GM12874 (cell line): Measurements from ENCODE around the gene SPATS2L.

Experiments
- TF ChIP-seq, protein P1 (sequence below): IDR thresholded peaks from 2 replicates; pipeline ENCODE4 v1.5.1; 2011; ENCODE audit warnings: low read depth, mild to moderate bottlenecking, control low read depth, low read length, moderate library complexity; ENCODE audit not compliant: insufficient read depth

SPATS2L gene

DNA sequence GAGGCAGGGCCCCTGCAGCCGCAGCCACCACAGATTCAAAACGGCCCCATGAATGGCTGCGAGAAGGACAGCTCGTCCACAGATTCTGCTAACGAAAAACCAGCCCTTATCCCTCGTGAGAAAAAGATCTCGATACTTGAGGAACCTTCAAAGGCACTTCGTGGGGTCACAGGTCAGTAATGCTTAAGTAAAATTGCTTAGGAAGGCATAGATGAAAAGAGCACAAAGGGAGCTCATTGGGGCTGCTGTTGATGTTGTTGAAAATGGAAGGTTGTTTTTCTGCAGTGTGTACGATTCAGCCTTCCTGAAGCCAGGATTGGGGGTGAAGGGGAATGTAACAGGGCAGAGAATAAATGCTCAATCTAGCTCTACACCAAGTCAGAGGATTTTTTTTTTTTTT, 112.8 kb downstream of the SPATS2L start:
- TF ChIP-seq, protein P1, sequence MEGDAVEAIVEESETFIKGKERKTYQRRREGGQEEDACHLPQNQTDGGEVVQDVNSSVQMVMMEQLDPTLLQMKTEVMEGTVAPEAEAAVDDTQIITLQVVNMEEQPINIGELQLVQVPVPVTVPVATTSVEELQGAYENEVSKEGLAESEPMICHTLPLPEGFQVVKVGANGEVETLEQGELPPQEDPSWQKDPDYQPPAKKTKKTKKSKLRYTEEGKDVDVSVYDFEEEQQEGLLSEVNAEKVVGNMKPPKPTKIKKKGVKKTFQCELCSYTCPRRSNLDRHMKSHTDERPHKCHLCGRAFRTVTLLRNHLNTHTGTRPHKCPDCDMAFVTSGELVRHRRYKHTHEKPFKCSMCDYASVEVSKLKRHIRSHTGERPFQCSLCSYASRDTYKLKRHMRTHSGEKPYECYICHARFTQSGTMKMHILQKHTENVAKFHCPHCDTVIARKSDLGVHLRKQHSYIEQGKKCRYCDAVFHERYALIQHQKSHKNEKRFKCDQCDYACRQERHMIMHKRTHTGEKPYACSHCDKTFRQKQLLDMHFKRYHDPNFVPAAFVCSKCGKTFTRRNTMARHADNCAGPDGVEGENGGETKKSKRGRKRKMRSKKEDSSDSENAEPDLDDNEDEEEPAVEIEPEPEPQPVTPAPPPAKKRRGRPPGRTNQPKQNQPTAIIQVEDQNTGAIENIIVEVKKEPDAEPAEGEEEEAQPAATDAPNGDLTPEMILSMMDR, result no peak

DNA sequence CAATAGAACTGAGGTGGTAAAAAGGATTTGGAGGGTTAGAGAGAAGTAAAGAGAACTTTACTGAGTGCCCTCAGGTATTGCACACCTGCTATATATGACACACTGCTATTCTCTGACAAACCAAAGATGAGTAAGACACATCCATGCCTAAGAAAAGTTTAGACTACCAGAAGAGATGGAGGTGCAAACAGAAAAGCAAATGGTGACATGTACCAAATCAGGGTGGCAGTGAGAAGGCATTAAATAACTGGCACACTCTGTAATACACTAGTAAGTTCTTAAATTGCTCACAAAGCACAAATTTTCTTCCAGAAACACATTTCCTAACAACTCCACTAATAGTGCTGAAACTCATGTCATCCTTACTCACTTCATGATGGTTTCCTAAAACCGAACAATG, 114.8 kb downstream of the SPATS2L start:
- TF ChIP-seq, protein P1, result no peak

DNA sequence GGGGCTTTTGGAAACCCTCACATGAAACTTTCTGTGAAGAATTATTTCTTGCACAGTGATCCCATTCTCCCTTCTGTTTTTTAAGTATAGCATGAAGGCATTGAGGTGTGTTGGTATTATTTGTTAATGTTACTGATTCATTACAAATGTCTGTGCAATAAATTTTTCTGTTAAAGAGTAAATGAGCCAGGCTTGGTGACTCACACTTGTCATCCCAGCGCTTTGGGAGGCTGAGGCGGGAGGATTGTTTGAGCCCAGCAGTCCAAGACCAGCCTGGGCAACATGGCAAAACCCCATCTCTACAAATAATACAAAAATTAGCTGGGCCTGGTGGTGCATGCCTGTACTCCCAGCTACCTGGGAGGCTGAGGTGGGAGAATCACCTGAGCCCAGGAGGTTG, 115.6 kb downstream of the SPATS2L start:
- TF ChIP-seq, protein P1, result no peak

DNA sequence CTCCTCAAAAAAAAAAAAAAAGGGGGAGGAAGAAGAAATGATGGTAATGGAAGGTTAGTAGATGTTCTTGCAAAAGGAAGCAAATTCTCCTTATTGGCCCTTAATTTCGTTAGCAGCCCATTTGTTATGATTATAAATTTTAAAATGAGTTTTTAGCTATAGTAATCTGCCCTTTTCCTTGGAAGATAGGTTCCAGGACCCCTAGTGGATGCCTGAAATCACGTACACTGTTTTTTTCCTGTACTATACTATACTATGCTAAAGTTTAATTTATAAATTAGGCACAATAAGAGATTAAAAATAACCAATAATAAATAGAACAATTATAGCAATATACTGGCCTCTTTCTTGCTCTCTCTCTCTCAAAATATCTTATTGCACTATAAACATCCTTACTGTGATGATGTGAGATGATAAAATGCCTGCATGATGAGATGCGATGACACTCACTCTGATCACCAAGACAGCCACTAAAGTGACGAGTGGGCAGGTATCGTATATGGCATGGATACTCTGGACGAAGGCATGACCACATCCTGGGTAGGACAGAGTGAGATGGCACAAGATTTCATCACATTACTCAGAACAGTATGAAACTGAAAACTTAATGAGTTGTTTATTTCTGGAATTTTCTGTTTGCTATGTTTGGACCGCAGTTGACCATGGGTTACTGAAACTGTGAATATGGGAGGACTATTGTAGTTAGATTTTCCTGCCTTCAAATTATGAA, 116.2 kb downstream of the SPATS2L start:
- TF ChIP-seq, protein P1, result no peak

DNA sequence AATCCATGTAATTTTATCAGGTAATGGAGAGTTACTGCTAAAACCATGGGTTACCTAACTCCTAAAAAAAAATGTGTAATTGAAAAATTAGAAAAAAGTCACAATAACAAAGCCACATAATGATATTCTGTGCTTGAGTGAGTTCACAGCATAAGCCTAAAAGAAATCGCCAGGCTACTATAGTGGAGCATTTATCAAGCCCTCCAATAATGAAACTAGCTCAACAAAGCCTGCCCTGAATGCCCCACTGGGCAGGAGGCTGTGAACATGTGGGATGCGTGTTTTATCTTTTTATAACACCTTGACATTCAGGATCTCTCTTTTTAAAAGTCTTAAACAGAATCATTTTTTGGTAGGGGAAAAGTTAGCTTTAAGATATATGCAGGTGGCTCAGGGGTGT, 117.0 kb downstream of the SPATS2L start:
- TF ChIP-seq, protein P1, result no peak

DNA sequence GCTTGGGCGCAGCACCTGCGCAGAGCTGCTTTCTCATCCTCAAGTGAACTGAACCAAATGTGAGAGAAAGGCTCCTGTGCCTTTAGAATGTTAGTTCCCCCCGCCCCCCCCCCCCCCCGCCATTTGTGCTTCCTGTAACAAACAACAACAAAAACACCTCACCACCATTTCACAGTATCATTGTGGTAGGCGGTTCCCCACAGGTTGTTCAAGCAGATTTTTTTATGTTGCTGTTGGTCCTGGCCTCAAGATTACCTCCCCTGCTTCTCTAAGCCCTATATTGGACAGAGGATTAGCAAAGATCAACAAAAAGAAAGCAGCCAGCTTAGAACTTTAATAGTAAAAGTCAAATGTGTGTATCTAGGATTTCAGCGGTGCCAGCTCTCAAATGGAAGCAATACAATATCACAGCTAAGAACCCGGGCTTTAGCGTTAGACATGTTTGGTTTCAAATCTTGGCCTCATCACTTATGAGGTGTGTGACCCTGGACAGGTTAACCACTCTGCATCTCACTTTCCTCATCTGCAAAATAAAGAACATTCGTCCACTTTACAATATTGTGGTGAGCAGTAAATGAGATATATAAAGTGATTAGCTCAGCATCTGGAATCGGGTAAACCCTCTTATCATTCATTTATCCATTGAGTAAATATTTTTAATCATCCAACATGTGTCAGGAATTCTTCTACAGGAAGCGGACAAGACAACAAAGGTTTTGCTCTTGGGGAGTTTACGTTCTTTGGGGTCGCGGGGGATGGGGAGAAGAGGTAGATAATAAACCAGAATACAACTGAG, 118.7 kb downstream of the SPATS2L start:
- TF ChIP-seq, protein P1, result no peak

DNA sequence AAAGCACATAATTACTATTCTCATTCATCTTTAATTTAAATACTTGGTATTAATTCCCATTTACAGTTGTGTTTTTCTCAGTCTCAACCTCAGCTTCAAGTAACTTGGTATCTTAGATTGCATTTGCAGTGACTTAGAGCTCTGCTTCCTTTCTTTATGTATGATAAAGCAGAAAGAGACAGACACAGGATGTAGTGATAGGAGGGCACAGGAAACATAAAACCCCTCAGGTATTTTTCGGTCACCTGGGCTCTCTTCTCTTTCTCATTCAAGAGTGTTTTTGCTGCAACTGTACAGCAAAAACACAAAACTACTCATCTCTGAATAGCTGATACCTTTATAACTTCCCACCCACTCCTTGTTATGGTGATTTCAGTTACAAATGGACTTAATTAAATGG, 120.3 kb downstream of the SPATS2L start:
- TF ChIP-seq, protein P1, result no peak
